Prostate gland (tissue), 2 donors: ENCODE data around the gene UBR7. TPM values are rescaled to one million over a fixed set of nuclear protein-coding genes. Genes with fewer than 3 reads are reported as not detected.

Experiments
- DNase-seq: peaks from one replicate; pipeline ENCODE4 v3.0.0-alpha.2; 2019; ENCODE audit warnings: low spot score
- H3K27ac ChIP-seq, 2 donors: fragments of 200-600 bp; sonication (generic); 2 replicates each; pipeline ENCODE4 v1.5.1; 2017 to 2019
- H3K27me3 ChIP-seq: fragments of 200-600 bp; sonication (generic); replicated peaks from 2 replicates; pipeline ENCODE4 v1.5.1; 2019; ENCODE audit not compliant: insufficient read depth
- H3K36me3 ChIP-seq, 2 donors: fragments of 200-600 bp; sonication (generic); 1 replicate in 1 of 2; 2 replicates in 1 of 2; pipeline versions ENCODE4 v1.5.1 to v1.8.1; 2017 to 2019
- H3K4me1 ChIP-seq: fragments of 200-600 bp; sonication (generic); replicated peaks from 2 replicates; pipeline ENCODE4 v1.5.1; 2019
- H3K4me3 ChIP-seq, 2 donors: fragments of 200-600 bp; sonication (generic); 2 replicates each; pipeline ENCODE4 v1.5.1; 2017 to 2019
- H3K9me3 ChIP-seq: fragments of 200-600 bp; sonication (generic); 2 replicates; pipeline ENCODE4 v1.5.1; 2017
- CTCF ChIP-seq, 4 experiments: fragments of 200-600 bp in 2 of 4; fragments of 450-650 bp in 2 of 4; sonication (generic) in 2 of 4; IDR thresholded peaks; 1 replicate in 3 of 4; 2 replicates in 1 of 4; pipeline ENCODE4 v1.5.1; 2016 to 2019; ENCODE audit warnings: antibody characterized with exemption in 4 of 4, mild to moderate bottlenecking in 2 of 4, moderate library complexity in 2 of 4
- POLR2A ChIP-seq: fragments of 450-650 bp; IDR thresholded peaks from one replicate; pipeline ENCODE4 v1.6.1; 2016; ENCODE audit warnings: antibody characterized with exemption, mild to moderate bottlenecking
- POLR2AphosphoS5 ChIP-seq: sonication (generic); formaldehyde crosslinking; IDR thresholded peaks from one replicate; pipeline ENCODE4 v1.6.1; 2017; ENCODE audit warnings: antibody characterized with exemption
- WGBS: methylation state at CpG from one replicate; pipeline ENCODE4 v1.1.5; 2018; 5-methylcytosine and 5-hydroxymethylcytosine counted together
- intact Hi-C: fragments of 100-400 bp; cut with DNase I; formaldehyde crosslinking; loops from one replicate; pipeline ENCODE4 v1.14.2; 2022
- total RNA-seq, 2 donors: library from RNA; depleted of rRNA; stranded (reverse); fragments of >200 nt; gene quantifications; one replicate each; pipeline ENCODE4 v1.1.0, GENCODE V29; 2016

UBR7 gene
- total RNA-seq, 2 donors from 2014 or later, result 22.4 to 26.2 TPM

DNA sequence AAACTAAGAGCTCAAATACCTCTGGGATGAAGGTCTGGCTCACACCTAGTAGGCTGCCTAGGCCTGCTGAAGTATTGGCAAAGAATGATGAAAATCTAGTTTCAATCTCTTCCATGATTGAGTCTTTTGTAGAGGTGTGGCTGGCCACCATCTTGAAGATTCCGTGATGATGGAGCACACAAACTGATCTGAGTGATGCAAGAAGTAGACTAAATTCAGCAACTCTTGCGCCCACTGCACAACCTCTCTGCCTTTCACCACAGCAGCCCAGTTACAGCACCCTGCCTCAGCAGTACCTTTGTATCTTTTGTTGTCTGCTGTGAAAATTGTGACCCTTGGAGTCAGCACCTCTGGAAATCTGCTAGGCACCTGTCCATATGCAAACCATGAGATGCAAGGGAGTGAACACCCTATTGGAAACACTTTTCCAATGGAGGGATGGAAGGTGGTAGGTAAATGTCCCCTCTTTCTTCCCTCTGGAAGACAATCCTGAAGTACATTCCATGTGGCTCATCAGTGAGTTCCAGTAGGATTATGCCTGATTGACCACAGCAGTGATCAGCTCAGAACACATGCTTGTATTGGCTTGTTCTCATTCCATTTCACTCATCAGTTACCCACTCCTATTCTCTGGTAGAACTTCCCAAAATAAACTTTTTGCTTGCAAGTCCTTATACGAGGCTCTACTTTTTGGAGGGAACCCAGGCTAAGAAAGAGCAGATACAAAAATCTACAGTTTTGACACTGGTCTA, 67.2 kb downstream of the UBR7 start:
- no peaks in the 10 kb centered on the region for H3K27me3 ChIP-seq
- TF ChIP-seq POLR2A (no peak), CTCF (IDR thresholded peaks at IDR 0.05) (no peak), POLR2AphosphoS5 (no peak)
- no peak for DNase-seq
- H3K36me3 ChIP-seq, result no peaks in the 10 kb centered on the region
- H3K27ac ChIP-seq, result no peak overlapping the region
- H3K9me3 ChIP-seq, result no peaks in the 10 kb centered on the region
- intact Hi-C loops, result no loop called here
- H3K4me1 ChIP-seq, result no peaks in the 10 kb centered on the region
- WGBS, result 95% methylated on average over 3 of the region's 3 CpGs
- no peak overlapping the region for H3K4me3 ChIP-seq

- intact Hi-C loops, result no loop called here
- no peaks in the 10 kb centered on the region for H3K9me3 ChIP-seq
- WGBS, result 79% methylated on average over 3 of the region's 3 CpGs
- H3K27ac ChIP-seq, result no peak overlapping the region
- no peaks in the 10 kb centered on the region for H3K27me3 ChIP-seq
- DNase-seq, result no peak
- TF ChIP-seq CTCF (IDR thresholded peaks at IDR 0.05) (no peak), POLR2AphosphoS5 (no peak), POLR2A (no peak)
- no peaks in the 10 kb centered on the region for H3K4me1 ChIP-seq
- no peak overlapping the region for H3K4me3 ChIP-seq
- H3K36me3 ChIP-seq, result no peaks in the 10 kb centered on the region
These were observed 69.1 kb downstream of the UBR7 start for GRCh38 chr14:93276031-93276716.

Other genes starting within 250 kb of the UBR7 start
- 100 to 1,000 TPM in 1 of 2 donors, 10 to 100 TPM in 1; 77.1 to 118 TPM for gene ITPK1, start 91.3 kb upstream of the UBR7 start, total RNA-seq
- 10 to 100 TPM; 31.2 to 39.0 TPM for gene MOAP1, start 22.4 kb upstream of the UBR7 start, total RNA-seq
- 10 to 100 TPM in 1 of 2 donors, 1 to 10 TPM in 1; 7.3 to 28.9 TPM for gene LYSET, start 21.9 kb upstream of the UBR7 start, total RNA-seq
- gene GON7, start 191 bp upstream of the UBR7 start, total RNA-seq, result 10 to 100 TPM in 1 of 2 donors, 1 to 10 TPM in 1; 8.7 to 17.4 TPM
- gene BTBD7, start 125.8 kb downstream of the UBR7 start, total RNA-seq, result 10 to 100 TPM; 23.8 to 25.8 TPM
- gene COX8C, start 139.9 kb downstream of the UBR7 start, total RNA-seq, result 10 to 100 TPM in 1 of 2 donors, not detected in 1; 10.8 TPM
- 1 to 10 TPM in 1 of 2 donors, under 1 TPM in 1; 0.32 to 1.0 TPM for gene UNC79, start 223.7 kb downstream of the UBR7 start, total RNA-seq